Measurements from ENCODE around the gene CHMP6.

GRCh38 chr17:81022344-81022676 is 30.7 kb downstream of the CHMP6 start:
- TF ChIP-seq CTCF (IDR thresholded peaks at IDR 0.05) (no peak), POLR2A (IDR thresholded peaks at IDR 0.05) (no peak)

All from tibial nerve (tissue), 3 donors.